Stimulated activated CD8-positive, alpha-beta memory T cell treated with anti-CD3 and anti-CD28 coated beads, Interleukin-4, amount 100 ng/mL, for 4 hours (primary cell): ENCODE measurements around the gene HCRTR1.

Source experiments
- DNase-seq, 2 donors: peaks; one replicate each; pipeline ENCODE4 v3.0.0-alpha.2; 2020; ENCODE audit warnings: low read depth in 2 of 2, low spot score in 1 of 2

The HCRTR1 gene

GRCh38 chr1:31625561-31626222, 8.2 kb downstream of the HCRTR1 start:
- no peak for DNase-seq

- no peak for DNase-seq
Observed at GRCh38 chr1:31626223-31627207, 9.0 kb downstream of the HCRTR1 start.

DNA sequence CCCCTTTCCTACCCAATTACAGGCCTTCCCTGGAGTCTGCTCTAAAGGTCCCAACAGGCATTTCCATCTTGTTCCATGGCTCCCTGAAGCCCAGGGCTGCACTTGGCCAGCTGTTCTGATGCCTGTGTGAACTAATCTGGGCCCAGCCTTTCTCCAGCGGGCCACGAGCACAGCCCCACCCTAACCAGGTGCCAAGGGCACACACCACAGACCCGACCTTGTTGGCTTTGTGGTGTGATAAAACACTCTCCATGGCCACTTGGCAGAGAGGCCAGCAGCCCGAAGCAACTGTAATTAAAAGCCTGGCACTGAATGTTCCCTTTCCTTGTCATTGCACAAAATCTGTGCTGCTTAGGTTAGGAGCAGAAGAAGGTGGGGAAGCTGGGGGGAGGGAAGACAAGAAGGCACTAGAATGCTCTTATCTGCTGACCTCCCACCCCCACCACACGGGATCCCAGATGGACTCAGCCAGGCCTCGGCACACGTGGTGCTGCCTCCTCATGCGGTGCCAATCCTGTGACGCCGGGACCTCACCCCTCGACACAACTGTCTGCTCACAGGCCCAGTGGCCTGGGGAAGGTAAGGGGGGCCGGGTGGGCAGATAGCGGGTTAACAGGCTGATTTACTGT, 9.9 kb downstream of the HCRTR1 start:
- no peak for DNase-seq

DNA sequence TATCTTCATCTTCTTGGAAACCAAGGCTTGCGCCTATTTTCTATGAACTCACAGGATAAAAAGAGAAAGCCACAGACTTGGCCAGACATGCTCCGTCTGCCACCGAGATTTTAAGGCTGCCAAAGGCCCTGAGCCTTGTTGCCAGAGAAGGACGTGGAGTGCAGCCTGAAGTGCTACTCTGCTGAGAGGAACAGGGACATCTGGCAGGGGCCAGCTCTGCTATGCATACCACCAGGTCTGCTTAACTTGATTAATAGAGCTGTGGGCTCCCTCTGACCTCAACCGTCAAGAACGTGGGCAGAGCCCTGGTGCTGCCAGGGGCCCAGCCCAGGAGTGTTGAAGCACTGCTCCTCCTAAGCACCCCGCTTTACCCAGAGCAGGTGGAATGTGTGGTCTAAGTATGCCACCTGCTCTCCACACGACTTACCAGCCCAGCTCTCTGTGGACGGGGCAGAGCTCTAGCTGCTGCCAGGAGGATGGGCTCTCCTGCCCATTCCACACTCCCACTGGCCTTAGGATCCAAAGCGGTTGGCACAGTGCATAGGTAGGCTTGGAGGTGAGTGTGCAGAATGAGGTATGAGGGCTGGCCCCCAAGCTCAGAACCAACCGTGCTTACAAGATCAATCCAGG, 10.6 kb downstream of the HCRTR1 start:
- DNase-seq: no peak

DNA sequence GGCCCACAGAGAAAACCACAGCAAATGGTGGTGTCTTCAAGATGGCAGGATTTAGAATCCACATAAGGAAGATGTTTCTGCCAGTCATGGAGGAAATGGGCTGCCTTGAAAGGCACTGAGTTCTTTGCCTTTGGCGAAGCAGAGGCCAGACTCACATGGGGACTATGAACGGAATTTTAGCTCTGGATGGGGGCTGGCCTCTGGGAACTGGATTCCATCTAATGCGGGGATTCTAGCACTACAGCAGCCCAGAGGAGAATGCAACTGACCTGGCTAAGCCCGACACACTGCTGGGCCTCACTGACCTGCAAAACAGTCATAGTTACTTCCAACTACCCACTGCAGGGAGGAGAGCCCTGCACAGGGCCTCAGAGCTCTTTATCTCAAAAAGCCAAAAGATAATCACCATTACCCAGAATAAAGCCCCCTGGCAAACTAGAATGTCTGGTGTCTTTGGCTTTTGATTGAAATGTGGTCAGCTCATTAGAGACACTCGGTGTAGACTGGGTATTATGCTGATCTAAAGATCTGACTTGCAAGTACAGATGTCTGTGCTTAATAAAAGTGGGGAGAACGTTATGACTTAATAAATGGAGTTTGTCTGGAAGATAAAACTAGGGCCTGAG, 11.6 kb downstream of the HCRTR1 start:
- DNase-seq: no peak

GRCh38 chr1:31632649-31633048, 15.2 kb downstream of the HCRTR1 start:
- DNase-seq: no peak

GRCh38 chr1:31633117-31633516, 15.6 kb downstream of the HCRTR1 start:
- DNase-seq: no peak

- no peak for DNase-seq
Observed at GRCh38 chr1:31637915-31638673, 20.6 kb downstream of the HCRTR1 start.

DNA sequence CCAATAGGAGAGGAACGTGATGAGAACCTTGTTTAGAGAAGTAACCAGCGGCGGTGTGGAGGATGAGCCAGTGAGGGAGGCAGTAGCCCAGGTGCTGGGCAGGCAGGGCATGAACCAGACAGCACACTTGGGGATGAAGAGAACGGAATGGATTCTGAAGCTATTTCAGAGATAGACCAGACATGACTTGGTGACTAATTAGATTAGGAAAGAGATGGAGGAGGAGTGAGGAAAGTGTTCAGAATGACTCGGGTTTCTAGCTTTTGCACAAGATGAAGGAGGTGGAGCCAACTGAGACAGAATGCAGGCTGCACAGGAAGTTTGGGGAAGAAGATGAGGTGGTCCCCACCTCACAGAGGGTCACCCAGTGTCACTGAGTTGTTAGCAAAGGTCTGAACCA, 22.1 kb downstream of the HCRTR1 start:
- DNase-seq: no peak

DNA sequence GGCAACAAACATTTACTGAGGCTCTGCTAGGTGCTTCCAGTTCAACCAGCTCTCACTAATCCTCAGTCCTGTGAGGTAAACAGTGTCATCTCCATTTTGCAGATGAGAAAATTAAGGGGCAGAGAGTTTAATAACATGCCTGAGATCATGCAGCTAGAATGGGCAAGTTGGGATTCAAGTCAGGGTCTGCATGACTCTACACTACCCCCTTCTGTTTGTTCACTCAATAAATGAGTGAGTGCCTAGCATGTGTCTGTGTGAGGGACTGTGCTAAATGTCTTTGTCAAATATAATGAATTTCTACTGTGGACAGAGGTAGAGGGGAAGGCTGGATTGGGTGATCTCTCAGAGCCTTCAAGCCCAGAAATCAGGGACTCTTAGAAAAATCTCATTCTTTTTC, 22.7 kb downstream of the HCRTR1 start:
- no peak for DNase-seq

DNA sequence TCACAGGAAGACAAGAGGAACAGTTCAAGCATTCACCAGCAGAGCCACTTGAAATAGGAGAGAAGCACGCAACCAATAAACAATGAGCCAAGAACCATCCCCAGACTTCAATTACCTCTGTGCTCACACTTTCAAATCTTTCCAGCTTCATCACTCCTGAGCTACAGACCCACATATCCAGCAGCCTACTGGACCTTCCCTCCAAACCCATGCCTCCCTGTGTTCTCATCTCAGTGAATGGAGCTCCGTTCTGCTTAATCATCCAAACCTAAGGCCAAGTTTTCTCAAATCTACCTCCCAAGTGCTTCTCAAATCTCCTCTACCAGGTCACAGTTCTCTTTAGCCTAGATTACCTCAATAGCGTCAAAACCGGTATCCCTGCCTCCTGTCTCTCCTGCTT, 23.5 kb downstream of the HCRTR1 start:
- DNase-seq: no peak

DNA sequence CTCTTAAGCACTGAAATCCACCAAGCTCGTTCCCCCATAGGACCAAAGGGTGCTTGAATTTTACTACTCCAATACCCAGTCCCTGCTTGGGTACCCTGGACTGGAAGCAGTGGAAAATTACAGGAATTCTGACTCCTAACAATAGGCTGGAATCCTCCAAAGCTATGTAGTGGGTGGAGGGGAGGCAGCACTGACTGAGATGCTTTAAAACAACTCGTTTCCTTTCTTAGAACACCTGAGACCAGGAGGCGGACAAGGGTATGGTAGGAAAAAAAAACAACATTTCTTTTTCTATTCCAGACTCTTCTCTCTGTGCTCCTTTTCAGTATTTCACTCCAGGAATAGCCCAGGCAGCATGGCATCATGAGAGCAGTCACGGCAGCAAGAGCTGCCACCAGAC, 24.9 kb downstream of the HCRTR1 start:
- DNase-seq: no peak

GRCh38 chr1:31642897-31643296, 25.4 kb downstream of the HCRTR1 start:
- no peak for DNase-seq

GRCh38 chr1:31643976-31644559, 26.6 kb downstream of the HCRTR1 start:
- DNase-seq: peak in 1 of 2 donors; percentile 10

DNA sequence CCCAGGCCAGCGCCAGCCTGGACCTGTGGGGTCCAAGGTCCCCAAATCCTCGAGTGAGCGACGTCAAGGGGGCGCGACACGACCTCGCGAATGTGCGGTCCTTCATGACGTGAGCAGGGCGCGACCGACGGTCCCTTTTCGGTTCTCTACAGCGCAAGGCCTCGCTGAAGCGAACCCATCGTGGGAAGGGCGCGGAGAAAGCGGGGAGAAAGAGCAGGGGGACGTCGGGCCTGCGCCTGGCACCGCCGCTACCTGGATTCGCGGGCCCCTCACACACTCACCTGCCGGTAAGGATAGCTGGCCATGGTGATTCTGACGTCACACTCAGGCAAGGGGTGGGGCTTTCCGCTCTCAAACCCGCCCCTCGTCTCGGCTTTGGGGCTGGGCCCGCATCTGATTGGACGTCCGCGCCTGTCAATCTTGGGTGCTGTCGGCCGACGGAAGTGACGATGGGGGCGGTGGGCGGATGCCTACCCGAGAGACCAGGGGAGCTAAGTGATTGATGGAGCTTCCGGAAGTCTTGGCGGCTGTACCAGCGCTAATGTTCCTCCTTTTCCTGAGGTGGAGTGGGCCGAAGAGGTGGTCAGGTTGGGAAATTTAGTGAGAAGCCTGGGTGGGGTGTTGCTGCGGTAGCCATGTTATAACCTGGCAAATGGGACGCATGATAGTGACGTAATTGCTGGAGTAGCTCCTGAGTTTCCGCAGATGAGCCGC, 27.2 kb downstream of the HCRTR1 start, which contains the start of gene PEF1:
Gene PEF1 (minus strand): TSS at position 317 of the 714 bp plus-strand sequence. CDS start 12 bp downstream, at position 305.
- peak; percentile 98 for DNase-seq

DNA sequence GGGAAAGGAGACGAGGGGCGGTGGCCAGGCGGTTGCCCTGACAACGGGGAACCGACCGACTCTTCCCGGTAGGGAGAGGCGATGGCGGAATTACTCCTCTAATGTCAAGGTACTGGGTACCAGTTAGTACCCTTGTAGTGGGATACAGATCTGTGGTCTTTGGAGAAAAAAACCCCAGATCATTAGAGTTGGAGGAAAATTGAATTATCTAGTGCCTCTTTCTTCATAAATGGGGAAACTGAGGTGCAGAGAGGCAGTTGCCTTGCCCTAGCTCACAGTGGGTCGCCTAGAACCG, 27.7 kb downstream of the HCRTR1 start:
- no peak for DNase-seq

- no peak for DNase-seq
Observed at GRCh38 chr1:31646259-31646960, 28.9 kb downstream of the HCRTR1 start.

- DNase-seq: no peak
Observed at GRCh38 chr1:31647106-31647505, 29.6 kb downstream of the HCRTR1 start.

DNA sequence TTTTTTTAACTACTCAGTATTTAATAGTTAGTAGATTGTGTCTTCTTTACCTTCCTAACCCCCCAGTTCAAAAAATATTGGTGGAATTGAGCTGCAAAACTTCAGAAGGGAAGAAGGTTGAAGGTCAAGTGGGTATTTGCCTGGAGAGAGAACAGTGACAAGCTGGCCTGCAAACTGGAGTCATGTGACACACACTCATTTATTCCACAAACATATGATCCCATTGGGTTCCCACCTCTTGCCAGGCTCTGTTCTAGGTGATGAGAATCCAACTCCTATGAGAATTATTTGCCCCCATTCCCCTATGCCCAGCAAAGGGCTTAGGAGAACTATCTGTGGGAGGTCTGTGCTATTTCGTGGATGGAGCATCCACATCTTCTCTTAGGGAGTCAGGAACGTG, 30.7 kb downstream of the HCRTR1 start:
- DNase-seq: no peak
